K562 (cell line): ENCODE measurements around the gene COMMD10. TPM values are rescaled to one million over a fixed set of nuclear protein-coding genes. Genes with fewer than 3 reads are reported as not detected.

Source experiments
- ATAC-seq: fragments of 200-7000 bp; cut with Tn5 transposase; 3 replicates; pipeline ENCODE4 v1.9.1; 2020; ENCODE audit warnings: moderate library complexity
- BruUV-seq: library from RNA; stranded (reverse); fragments of 400-500 nt; replicated peaks from 2 replicates; lab custom pipeline; 2021; lab: Mats Ljungman, UMichigan
- CTCF ChIA-PET: fragments of 300-600 bp; formaldehyde crosslinking; extraction: SDS; loops from one replicate; lab custom pipeline; 2021; ENCODE audit warnings: low intra/inter-chr PET ratio; lab: Yijun Ruan, JAX
- POLR2A ChIA-PET: fragments of 300-600, 350-650 bp; sonication (Branson Sonifier 250); formaldehyde crosslinking; extraction: SDS; loops from one replicate; lab custom pipeline; 2021; ENCODE audit warnings: antibody characterized with exemption, inconsistent platforms; lab: Yijun Ruan, JAX
- DNase-seq, 4 experiments: peaks; one replicate each; pipeline versions ENCODE4 v3.0.0 to v3.0.0-alpha.2; 2011 to 2018; ENCODE audit warnings: low spot score in 3 of 4, mixed read lengths in 3 of 4; ENCODE audit errors: extremely low read depth in 1 of 4
- FAIRE-seq: peaks from 2 replicates; lab custom pipeline; 2011; peaks lifted over from hg19 to GRCh38; lab: Jason Lieb, UNC
- H2AFZ ChIP-seq: 2 replicates; pipeline ENCODE4 v1.6.0; 2011; ENCODE audit warnings: low read depth, low read length, control low read depth, inconsistent platforms
- H3K27ac ChIP-seq: fragments of 200-600 bp; 3 replicates; pipeline ENCODE4 v1.8.0; 2011; ENCODE audit warnings: low read depth, mild to moderate bottlenecking, control low read depth, inconsistent platforms, low read length, moderate library complexity, mixed read lengths; ENCODE audit errors: extremely low read depth
- H3K27me3 ChIP-seq, 2 experiments: fragments of 300-600 bp in 1 of 2; 2 replicates in 1 of 2; 3 replicates in 1 of 2; pipeline versions ENCODE4 v1.6.0 to v1.8.0; 2011; ENCODE audit warnings: inconsistent platforms in 2 of 2, low read length in 2 of 2, mild to moderate bottlenecking in 1 of 2, mixed read lengths in 1 of 2, moderate library complexity in 1 of 2; ENCODE audit not compliant: control insufficient read depth in 2 of 2, insufficient read depth in 2 of 2
- H3K36me3 ChIP-seq: fragments of 300-600 bp; 3 replicates; pipeline ENCODE4 v1.8.0; 2011; ENCODE audit warnings: mild to moderate bottlenecking, low read length, inconsistent platforms; ENCODE audit not compliant: control insufficient read depth, insufficient read depth
- H3K4me1 ChIP-seq, 2 experiments: fragments of 200-600 bp in 1 of 2; replicated peaks in 1 of 2; 2 replicates in 1 of 2; 3 replicates in 1 of 2; pipeline versions ENCODE4 v1.5.1 to v1.8.0; 2011; ENCODE audit warnings: inconsistent platforms in 2 of 2, low read length in 2 of 2, mild to moderate bottlenecking in 1 of 2, mixed read lengths in 1 of 2, moderate library complexity in 1 of 2; ENCODE audit not compliant: control insufficient read depth in 2 of 2, insufficient read depth in 2 of 2
- H3K4me2 ChIP-seq: 2 replicates; pipeline ENCODE4 v1.6.1; 2011; ENCODE audit warnings: low read length, control low read depth, inconsistent platforms, mixed read lengths; ENCODE audit not compliant: insufficient read depth
- H3K4me3 ChIP-seq: fragments of 200-600 bp; sonication (generic), shearing (Covaris generic); 2 replicates; pipeline ENCODE4 v1.5.1; 2016; ENCODE audit warnings: control low read depth, inconsistent platforms
- H3K79me2 ChIP-seq: fragments of 200-600 bp; 3 replicates; pipeline ENCODE4 v1.8.0; 2011; ENCODE audit warnings: low read length, inconsistent platforms; ENCODE audit not compliant: control insufficient read depth, insufficient read depth
- H3K9ac ChIP-seq, 2 experiments: 2 replicates each; pipeline versions ENCODE4 v1.6.0 to v1.6.1; 2011; ENCODE audit warnings: low read depth in 2 of 2, low read length in 2 of 2, control low read depth in 1 of 2, inconsistent platforms in 1 of 2, mild to moderate bottlenecking in 1 of 2, mixed read lengths in 1 of 2; ENCODE audit not compliant: insufficient read depth in 1 of 2
- H3K9me1 ChIP-seq: one replicate; pipeline ENCODE4 v1.6.0; 2011; ENCODE audit warnings: inconsistent platforms, mild to moderate bottlenecking, low read length, moderate library complexity; ENCODE audit not compliant: control insufficient read depth, insufficient read depth
- H3K9me3 ChIP-seq: replicated peaks from 2 replicates; pipeline ENCODE4 v1.5.1; 2011; ENCODE audit warnings: low read depth, low read length, inconsistent platforms; ENCODE audit not compliant: control insufficient read depth, insufficient read depth
- H4K20me1 ChIP-seq: replicated peaks from 2 replicates; pipeline ENCODE4 v1.6.1; 2011; ENCODE audit warnings: low read length, inconsistent platforms, mixed read lengths; ENCODE audit not compliant: control insufficient read depth, insufficient read depth
- ARID2 ChIP-seq: fragments of 450-650 bp; IDR thresholded peaks from 2 replicates; pipeline ENCODE4 v1.6.1; 2017; ENCODE audit warnings: antibody characterized with exemption, mild to moderate bottlenecking
- BCOR ChIP-seq: fragments of 450-650 bp; IDR thresholded peaks from 2 replicates; pipeline ENCODE4 v1.6.1; 2016
- DIDO1 ChIP-seq: fragments of 450-650 bp; IDR thresholded peaks from 2 replicates; pipeline ENCODE4 v1.6.1; 2016; ENCODE audit warnings: low read depth, missing biosample characterization, missing genetic modification characterization
- HDAC2 ChIP-seq: fragments of 450-650 bp; IDR thresholded peaks from 2 replicates; pipeline ENCODE4 v1.6.1; 2016; ENCODE audit warnings: mild to moderate bottlenecking
- MED1 ChIP-seq: sonication (generic); formaldehyde crosslinking; IDR thresholded peaks from 2 replicates; pipeline ENCODE4 v1.8.1; 2023; ENCODE audit warnings: missing genetic modification reagents, borderline replicate concordance
- NFATC3 ChIP-seq: fragments of 450-650 bp; IDR thresholded peaks from 2 replicates; pipeline ENCODE4 v1.6.1; 2017; ENCODE audit warnings: mild to moderate bottlenecking
- SMARCC2 ChIP-seq: fragments of 450-650 bp; IDR thresholded peaks from 2 replicates; pipeline ENCODE4 v1.6.1; 2017; ENCODE audit warnings: antibody characterized with exemption, moderate library complexity, mild to moderate bottlenecking, low read depth
- SP2 ChIP-seq: IDR thresholded peaks from 2 replicates; pipeline ENCODE4 v1.6.1; 2011; ENCODE audit warnings: mild to moderate bottlenecking, low read depth, low read length, moderate library complexity; ENCODE audit not compliant: poor library complexity, severe bottlenecking; ENCODE audit errors: extremely low read depth
- ZKSCAN8 ChIP-seq: fragments of 200-800 bp; sonication (Bioruptor generic); IDR thresholded peaks from 2 replicates; pipeline ENCODE4 v1.6.1; 2016; ENCODE audit warnings: missing genetic modification characterization, missing compliant biosample characterization
- ZNF445 ChIP-seq: fragments of 250-450 bp; sonication (Bioruptor Pico); IDR thresholded peaks from 2 replicates; pipeline ENCODE4 v1.4.0; 2020; ENCODE audit warnings: low read depth, mild to moderate bottlenecking, moderate library complexity
- WGBS: fragments of 100-300 bp; shearing (Covaris generic); methylation state at CpG from one replicate; pipeline ENCODE4 v1.1.6; 2016; ENCODE audit warnings: low coverage, mixed read lengths; ENCODE audit not compliant: insufficient coverage; ENCODE audit errors: missing lambda C conversion rate; 5-methylcytosine and 5-hydroxymethylcytosine counted together
- in situ Hi-C: fragments of 300-500 bp; cut with MboI; formaldehyde crosslinking; loops from 4 replicates; pipeline ENCODE4 v1.15.0; 2018; ENCODE audit warnings: inconsistent platforms, mixed read lengths
- intact Hi-C: fragments of 100-400 bp; cut with micrococcal nuclease; formaldehyde crosslinking; loops from 2 replicates; pipeline ENCODE4 v1.14.2; 2022
- polyA plus RNA-seq, 8 experiments: library from polyadenylated mRNA; depleted of rRNA in 4 of 8; stranded (reverse) in 5 of 8; unstranded in 3 of 8; fragments of >200 nt; fragmentation: Nextera tagmentation in 2 of 8; fragmentation: Illumina TruSeq in 1 of 8; extraction: Ambion mirVana in 2 of 8; extraction: Trizol in 1 of 8; gene quantifications; 2 replicates each; pipeline versions ENCODE4 v1.2.1 to v1.2.3, GENCODE V29; 2011 to 2014; ENCODE audit warnings: inconsistent platforms in 1 of 8, missing spikeins in 1 of 8
- total RNA-seq, 7 experiments: library from RNA; depleted of rRNA in 6 of 7; stranded (reverse); fragments of >200 nt in 6 of 7; fragmentation: Illumina TruSeq in 2 of 7; extraction: Trizol in 2 of 7; gene quantifications; 2 replicates each; pipeline versions ENCODE4 v1.2.1 to v1.2.3, GENCODE V29; 2011 to 2021; ENCODE audit warnings: low replicate concordance in 1 of 7
- TF ChIP-seq, protein P1 (sequence below), 2 experiments: fragments of 150-350 bp in 1 of 2; IDR thresholded peaks; 2 replicates each; pipeline ENCODE4 v1.6.1; 2012 to 2016; ENCODE audit warnings: low read depth in 2 of 2, low read length in 2 of 2, mild to moderate bottlenecking in 1 of 2, moderate library complexity in 1 of 2
- TF ChIP-seq, protein P2 (sequence below): fragments of 450-650 bp; IDR thresholded peaks from 2 replicates; pipeline ENCODE4 v1.6.1; 2018; ENCODE audit not compliant: partially characterized antibody
- TF ChIP-seq, protein P3 (sequence below), 2 experiments: IDR thresholded peaks; 2 replicates each; pipeline ENCODE4 v1.6.1; 2012; ENCODE audit warnings: improper control_type of control experiment in 2 of 2, low read depth in 2 of 2, low read length in 2 of 2, borderline replicate concordance in 1 of 2

The COMMD10 gene
- total and polyA plus RNA-seq, 9 of the 15 experiments (the other 6 are each of a cell fraction or from before 2014, with no cell fraction given), result 17.9 to 101 (median 28.0) TPM

DNA sequence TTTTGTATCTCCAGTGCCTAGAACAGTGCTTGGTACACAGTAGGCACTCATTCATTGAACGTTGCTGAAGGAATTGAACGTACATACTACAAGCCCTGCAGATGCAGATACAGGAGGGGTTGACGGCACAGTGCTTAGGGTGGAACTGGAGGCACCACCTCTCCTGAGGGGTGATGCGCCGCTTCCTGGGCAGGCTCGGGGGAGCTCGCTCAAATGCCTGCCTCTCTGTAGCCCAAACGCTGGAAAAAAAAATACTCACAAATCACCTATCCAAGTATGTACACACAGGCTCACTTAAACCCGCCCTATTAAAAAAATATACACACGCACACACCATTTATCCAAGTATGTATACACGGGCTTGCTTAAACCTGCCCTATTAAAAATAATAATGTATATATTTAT is 536 bp upstream of the COMMD10 start:
- no peaks in the 10 kb centered on the region for H3K9me3 ChIP-seq
- WGBS, result under 1% methylated on average over 11 of the region's 11 CpGs
- peak; percentile 40 for FAIRE-seq
- H3K36me3 ChIP-seq, result peaks cover 15% of the 10 kb centered on the region; the same call in 1 of the 3 replicates
- BruUV-seq, result no TSS peak
- peak; percentile 42 to 64 (median 54) for DNase-seq
- in situ Hi-C loops, result no loop called here
- H3K4me3 ChIP-seq, result peak overlapping the region; percentile 73
- H3K27ac ChIP-seq, result peak overlapping the region; percentile 95
- peak overlapping the region; percentile 91 for H3K4me2 ChIP-seq
- H3K4me1 ChIP-seq, result peaks cover 5 to 10% of the 10 kb centered on the region in 2 experiments; a peak in 3 of 5 replicates
- H3K9ac ChIP-seq, result peak overlapping the region; percentile 89 to 91
- no peaks in the 10 kb centered on the region for H3K27me3 ChIP-seq
- H3K79me2 ChIP-seq, result peaks cover 50% of the 10 kb centered on the region
- CTCF ChIA-PET, result no interaction called here
- peak overlapping the region; percentile 92 for H2AFZ ChIP-seq
- no peaks in the 10 kb centered on the region for H3K9me1 ChIP-seq
- ATAC-seq, result peak; percentile 79
- intact Hi-C loops, result no loop called here
- H4K20me1 ChIP-seq, result no peaks in the 10 kb centered on the region
- POLR2A ChIA-PET, result interaction anchor here (0.5 to 1.9 kb wide), 3 partner anchors 11 to 16 kb away, joined by 3 to 11 read pairs (median 3); no protein-coding TSS in a partner anchor
- TF ChIP-seq HDAC2, result no peak
- no peak for TF ChIP-seq SMARCC2
- TF ChIP-seq NFATC3, result peak; percentile 94
- TF ChIP-seq DIDO1 (tag), result no peak
- TF ChIP-seq ARID2, result no peak
- peak; percentile 95 for TF ChIP-seq ZKSCAN8 (CRISPR knock-in tag)
- TF ChIP-seq BCOR, result no peak
- TF ChIP-seq, protein P1, sequence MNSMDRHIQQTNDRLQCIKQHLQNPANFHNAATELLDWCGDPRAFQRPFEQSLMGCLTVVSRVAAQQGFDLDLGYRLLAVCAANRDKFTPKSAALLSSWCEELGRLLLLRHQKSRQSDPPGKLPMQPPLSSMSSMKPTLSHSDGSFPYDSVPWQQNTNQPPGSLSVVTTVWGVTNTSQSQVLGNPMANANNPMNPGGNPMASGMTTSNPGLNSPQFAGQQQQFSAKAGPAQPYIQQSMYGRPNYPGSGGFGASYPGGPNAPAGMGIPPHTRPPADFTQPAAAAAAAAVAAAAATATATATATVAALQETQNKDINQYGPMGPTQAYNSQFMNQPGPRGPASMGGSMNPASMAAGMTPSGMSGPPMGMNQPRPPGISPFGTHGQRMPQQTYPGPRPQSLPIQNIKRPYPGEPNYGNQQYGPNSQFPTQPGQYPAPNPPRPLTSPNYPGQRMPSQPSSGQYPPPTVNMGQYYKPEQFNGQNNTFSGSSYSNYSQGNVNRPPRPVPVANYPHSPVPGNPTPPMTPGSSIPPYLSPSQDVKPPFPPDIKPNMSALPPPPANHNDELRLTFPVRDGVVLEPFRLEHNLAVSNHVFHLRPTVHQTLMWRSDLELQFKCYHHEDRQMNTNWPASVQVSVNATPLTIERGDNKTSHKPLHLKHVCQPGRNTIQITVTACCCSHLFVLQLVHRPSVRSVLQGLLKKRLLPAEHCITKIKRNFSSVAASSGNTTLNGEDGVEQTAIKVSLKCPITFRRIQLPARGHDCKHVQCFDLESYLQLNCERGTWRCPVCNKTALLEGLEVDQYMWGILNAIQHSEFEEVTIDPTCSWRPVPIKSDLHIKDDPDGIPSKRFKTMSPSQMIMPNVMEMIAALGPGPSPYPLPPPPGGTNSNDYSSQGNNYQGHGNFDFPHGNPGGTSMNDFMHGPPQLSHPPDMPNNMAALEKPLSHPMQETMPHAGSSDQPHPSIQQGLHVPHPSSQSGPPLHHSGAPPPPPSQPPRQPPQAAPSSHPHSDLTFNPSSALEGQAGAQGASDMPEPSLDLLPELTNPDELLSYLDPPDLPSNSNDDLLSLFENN (IDR thresholded peaks at IDR 0.05; ENCODE audit: low read depth in 2 of 2, low read length in 2 of 2), result no peak
- TF ChIP-seq, protein P2, sequence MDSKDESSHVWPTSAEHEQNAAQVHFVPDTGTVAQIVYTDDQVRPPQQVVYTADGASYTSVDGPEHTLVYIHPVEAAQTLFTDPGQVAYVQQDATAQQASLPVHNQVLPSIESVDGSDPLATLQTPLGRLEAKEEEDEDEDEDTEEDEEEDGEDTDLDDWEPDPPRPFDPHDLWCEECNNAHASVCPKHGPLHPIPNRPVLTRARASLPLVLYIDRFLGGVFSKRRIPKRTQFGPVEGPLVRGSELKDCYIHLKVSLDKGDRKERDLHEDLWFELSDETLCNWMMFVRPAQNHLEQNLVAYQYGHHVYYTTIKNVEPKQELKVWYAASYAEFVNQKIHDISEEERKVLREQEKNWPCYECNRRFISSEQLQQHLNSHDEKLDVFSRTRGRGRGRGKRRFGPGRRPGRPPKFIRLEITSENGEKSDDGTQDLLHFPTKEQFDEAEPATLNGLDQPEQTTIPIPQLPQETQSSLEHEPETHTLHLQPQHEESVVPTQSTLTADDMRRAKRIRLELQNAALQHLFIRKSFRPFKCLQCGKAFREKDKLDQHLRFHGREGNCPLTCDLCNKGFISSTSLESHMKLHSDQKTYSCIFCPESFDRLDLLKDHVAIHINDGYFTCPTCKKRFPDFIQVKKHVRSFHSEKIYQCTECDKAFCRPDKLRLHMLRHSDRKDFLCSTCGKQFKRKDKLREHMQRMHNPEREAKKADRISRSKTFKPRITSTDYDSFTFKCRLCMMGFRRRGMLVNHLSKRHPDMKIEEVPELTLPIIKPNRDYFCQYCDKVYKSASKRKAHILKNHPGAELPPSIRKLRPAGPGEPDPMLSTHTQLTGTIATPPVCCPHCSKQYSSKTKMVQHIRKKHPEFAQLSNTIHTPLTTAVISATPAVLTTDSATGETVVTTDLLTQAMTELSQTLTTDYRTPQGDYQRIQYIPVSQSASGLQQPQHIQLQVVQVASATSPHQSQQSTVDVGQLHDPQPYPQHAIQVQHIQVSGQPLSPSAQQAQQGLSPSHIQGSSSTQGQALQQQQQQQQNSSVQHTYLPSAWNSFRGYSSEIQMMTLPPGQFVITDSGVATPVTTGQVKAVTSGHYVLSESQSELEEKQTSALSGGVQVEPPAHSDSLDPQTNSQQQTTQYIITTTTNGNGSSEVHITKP, result peak; percentile 41
- TF ChIP-seq SP2, result no peak
- TF ChIP-seq, protein P3, sequence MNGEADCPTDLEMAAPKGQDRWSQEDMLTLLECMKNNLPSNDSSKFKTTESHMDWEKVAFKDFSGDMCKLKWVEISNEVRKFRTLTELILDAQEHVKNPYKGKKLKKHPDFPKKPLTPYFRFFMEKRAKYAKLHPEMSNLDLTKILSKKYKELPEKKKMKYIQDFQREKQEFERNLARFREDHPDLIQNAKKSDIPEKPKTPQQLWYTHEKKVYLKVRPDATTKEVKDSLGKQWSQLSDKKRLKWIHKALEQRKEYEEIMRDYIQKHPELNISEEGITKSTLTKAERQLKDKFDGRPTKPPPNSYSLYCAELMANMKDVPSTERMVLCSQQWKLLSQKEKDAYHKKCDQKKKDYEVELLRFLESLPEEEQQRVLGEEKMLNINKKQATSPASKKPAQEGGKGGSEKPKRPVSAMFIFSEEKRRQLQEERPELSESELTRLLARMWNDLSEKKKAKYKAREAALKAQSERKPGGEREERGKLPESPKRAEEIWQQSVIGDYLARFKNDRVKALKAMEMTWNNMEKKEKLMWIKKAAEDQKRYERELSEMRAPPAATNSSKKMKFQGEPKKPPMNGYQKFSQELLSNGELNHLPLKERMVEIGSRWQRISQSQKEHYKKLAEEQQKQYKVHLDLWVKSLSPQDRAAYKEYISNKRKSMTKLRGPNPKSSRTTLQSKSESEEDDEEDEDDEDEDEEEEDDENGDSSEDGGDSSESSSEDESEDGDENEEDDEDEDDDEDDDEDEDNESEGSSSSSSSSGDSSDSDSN (IDR thresholded peaks at IDR 0.05; ENCODE audit: borderline replicate concordance in 1 of 2, low read depth in 2 of 2, low read length in 2 of 2), result no peak
- TF ChIP-seq ZNF445 (CRISPR knock-in tag), result no peak
- no peak for TF ChIP-seq MED1 (CRISPR knock-in tag)
